Thoracic aorta (tissue), 2 donors: ENCODE measurements around the gene SLC25A17. TPM values are rescaled to one million over a fixed set of nuclear protein-coding genes. Genes with fewer than 3 reads are reported as not detected.

Experiments
- ATAC-seq: fragments of 150-250 bp; one replicate; pipeline ENCODE4 v1.8.0; 2017; ENCODE audit warnings: low read depth; ENCODE audit not compliant: insufficient number of reproducible peaks, low FRiP score
- DNase-seq: peaks from one replicate; pipeline ENCODE4 v3.0.0-alpha.2; 2020; ENCODE audit warnings: low spot score
- H3K27ac ChIP-seq, 2 donors: fragments of 200-600 bp; sonication (generic); 1 replicate in 1 of 2; 2 replicates in 1 of 2; pipeline ENCODE4 v1.5.1; 2016; ENCODE audit warnings: mild to moderate bottlenecking in 2 of 2, moderate library complexity in 2 of 2
- H3K27me3 ChIP-seq: fragments of 200-600 bp; sonication (generic); replicated peaks from 2 replicates; pipeline ENCODE4 v1.6.0; 2016; ENCODE audit warnings: mild to moderate bottlenecking; ENCODE audit not compliant: insufficient read depth
- H3K36me3 ChIP-seq: fragments of 200-600 bp; sonication (generic); one replicate; pipeline ENCODE4 v1.5.1; 2016
- H3K4me1 ChIP-seq, 2 donors: fragments of 200-600 bp; sonication (generic); 1 replicate in 1 of 2; 2 replicates in 1 of 2; pipeline versions ENCODE4 v1.5.1 to v1.6.0; 2016; ENCODE audit warnings: low read depth in 2 of 2, mild to moderate bottlenecking in 1 of 2; ENCODE audit not compliant: control insufficient read depth in 1 of 2
- H3K4me3 ChIP-seq: fragments of 200-600 bp; sonication (generic); 2 replicates; pipeline ENCODE4 v1.5.1; 2016; ENCODE audit warnings: mild to moderate bottlenecking
- H3K9me3 ChIP-seq: fragments of 200-600 bp; sonication (generic); 2 replicates; pipeline ENCODE4 v1.5.1; 2016
- total RNA-seq, 2 donors: library from RNA; depleted of rRNA; stranded (reverse); fragments of >200 nt; gene quantifications; one replicate each; pipeline versions ENCODE4 v1.1.0 to v1.2.3, GENCODE V29; 2016
- TF ChIP-seq, protein P1 (sequence below): fragments of 200-600 bp; sonication (generic); IDR thresholded peaks from one replicate; pipeline ENCODE4 v1.5.1; 2019; ENCODE audit warnings: antibody characterized with exemption

The SLC25A17 gene
- total RNA-seq, 2 donors from 2014 or later = 14.4 to 17.9 TPM

DNA sequence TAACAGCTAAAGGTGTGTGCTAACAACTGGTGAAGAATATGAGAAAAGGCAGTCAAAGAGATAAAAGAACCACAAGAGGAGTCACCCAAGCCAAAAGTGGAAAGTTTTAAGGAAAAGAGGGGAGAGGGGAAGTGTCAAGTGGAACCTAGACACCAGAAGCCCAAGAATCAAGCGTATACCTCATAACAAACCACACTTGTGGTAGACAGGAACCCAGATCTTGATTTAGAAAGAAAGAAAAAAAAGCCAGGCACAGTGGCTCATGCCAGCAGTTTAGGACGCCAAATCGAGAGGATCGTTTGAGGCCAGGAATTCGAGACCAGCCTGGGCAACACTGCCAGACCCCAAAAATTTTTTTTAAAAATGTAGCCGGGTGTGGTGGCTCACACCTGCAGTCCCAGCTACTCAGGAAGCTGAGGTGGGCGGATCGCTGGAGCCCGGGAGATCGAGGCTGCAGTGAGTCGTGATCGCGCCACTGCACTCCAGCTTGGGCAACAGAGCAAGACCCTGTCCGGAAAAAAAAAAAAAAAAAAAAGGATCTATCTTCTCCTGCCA lies 877 bp downstream of the SLC25A17 start:
- Histone ChIP-seq H3K27me3 (no peaks in the 10 kb centered on the region), H3K27ac (no peak overlapping the region), H3K4me3 (peak overlapping the region; percentile 99), H3K4me1 (peaks cover 20 to 29% of the 10 kb centered on the region in 2 donors), H3K9me3 (no peaks in the 10 kb centered on the region), H3K36me3 (no peaks in the 10 kb centered on the region)
- ATAC-seq = no peak
- TF ChIP-seq, protein P1, sequence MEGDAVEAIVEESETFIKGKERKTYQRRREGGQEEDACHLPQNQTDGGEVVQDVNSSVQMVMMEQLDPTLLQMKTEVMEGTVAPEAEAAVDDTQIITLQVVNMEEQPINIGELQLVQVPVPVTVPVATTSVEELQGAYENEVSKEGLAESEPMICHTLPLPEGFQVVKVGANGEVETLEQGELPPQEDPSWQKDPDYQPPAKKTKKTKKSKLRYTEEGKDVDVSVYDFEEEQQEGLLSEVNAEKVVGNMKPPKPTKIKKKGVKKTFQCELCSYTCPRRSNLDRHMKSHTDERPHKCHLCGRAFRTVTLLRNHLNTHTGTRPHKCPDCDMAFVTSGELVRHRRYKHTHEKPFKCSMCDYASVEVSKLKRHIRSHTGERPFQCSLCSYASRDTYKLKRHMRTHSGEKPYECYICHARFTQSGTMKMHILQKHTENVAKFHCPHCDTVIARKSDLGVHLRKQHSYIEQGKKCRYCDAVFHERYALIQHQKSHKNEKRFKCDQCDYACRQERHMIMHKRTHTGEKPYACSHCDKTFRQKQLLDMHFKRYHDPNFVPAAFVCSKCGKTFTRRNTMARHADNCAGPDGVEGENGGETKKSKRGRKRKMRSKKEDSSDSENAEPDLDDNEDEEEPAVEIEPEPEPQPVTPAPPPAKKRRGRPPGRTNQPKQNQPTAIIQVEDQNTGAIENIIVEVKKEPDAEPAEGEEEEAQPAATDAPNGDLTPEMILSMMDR = no peak
- no peak for DNase-seq

DNA sequence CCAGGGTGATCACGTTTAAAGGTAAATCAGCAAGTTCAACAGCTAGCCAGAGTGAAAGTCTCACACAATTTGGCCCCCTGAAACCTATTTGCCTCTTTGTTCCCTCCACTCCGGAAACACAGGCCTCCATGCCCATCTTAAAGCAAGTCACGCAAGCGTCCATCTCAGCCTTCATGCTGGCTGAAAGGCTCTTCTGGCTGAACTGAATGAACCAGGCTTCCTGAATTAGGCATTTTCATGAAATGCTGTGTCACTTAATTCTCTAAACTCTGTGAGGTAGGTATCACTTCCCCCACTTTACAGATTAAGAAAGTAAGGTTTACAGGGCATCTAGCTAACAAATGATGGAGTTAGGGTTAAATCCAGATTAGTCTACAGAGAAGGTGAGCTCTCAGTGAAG lies 1.4 kb downstream of the SLC25A17 start:
- TF ChIP-seq, protein P1 = no peak
- DNase-seq = no peak
- Histone ChIP-seq H3K36me3 (no peaks in the 10 kb centered on the region), H3K4me1 (peaks cover 20 to 29% of the 10 kb centered on the region in 2 donors), H3K27me3 (no peaks in the 10 kb centered on the region), H3K27ac (no peak overlapping the region), H3K4me3 (peak overlapping the region; percentile 99), H3K9me3 (no peaks in the 10 kb centered on the region)
- ATAC-seq = no peak

DNA sequence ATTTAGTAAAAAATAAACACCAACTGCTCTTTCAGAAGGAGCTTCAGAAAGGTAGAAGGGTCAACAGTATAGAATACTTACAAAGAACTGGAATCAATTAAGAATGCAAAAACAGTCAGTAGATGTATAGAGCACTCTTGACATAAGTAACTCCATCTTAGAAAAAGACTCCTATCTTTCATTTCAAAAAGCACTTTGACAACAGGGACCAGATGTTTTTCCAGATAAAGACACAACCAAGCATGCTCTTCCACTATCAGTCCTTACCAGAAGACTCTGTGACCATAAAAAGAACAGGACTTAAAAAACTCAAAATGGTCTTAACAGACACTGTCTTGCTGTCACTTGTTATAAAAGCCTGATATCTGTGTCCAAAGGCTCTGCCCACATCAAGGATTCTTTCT lies 5.2 kb downstream of the SLC25A17 start:
- no peaks in the 10 kb centered on the region for H3K9me3 ChIP-seq
- no peaks in the 10 kb centered on the region for H3K27me3 ChIP-seq
- H3K4me3 ChIP-seq = no peak overlapping the region
- H3K36me3 ChIP-seq = no peaks in the 10 kb centered on the region
- TF ChIP-seq, protein P1 = no peak
- ATAC-seq = no peak
- no peak for DNase-seq
- H3K27ac ChIP-seq = no peak overlapping the region
- peaks cover 13 to 20% of the 10 kb centered on the region in 2 donors for H3K4me1 ChIP-seq

DNA sequence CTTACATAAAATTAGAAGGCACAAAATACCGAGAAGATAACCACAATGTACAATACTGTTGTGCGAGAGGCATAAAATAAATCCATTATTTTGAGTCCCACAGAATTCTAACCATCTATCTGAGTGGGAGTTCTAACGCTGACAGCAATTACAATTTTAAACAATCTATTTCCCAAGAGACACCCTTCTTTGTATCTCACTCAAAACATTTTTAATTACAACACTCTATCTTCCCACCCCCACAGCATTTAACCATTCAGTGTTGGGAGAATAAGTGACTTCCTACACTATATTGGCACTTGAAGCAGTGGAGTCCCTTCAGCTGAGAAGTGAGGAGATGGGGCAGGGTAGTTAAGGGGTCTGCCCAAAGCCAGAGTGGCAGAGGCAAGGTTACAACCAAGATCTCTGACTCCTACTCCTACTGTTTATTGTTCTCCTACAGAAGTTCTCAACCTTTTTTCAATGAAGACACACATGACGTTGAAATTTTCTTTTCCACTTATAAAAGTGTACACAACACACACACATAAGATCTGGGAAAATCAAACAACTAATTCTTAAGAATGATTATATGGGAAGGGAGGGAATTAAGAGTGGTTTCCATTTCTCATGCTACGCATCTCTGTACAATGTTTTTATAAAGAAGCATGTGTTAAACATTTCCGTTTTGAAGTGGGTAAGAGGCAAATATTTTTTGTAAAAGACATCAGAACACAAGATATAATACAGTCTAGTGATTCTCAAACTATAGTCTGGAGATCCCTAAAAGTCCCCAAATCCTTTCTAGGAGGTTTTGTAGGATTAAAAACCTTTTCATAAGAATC lies 10.9 kb downstream of the SLC25A17 start:
- no peaks in the 10 kb centered on the region for H3K36me3 ChIP-seq
- no peaks in the 10 kb centered on the region for H3K4me1 ChIP-seq
- no peak for DNase-seq
- H3K9me3 ChIP-seq = no peaks in the 10 kb centered on the region
- no peak overlapping the region for H3K4me3 ChIP-seq
- no peaks in the 10 kb centered on the region for H3K27me3 ChIP-seq
- no peak overlapping the region for H3K27ac ChIP-seq
- no peak for ATAC-seq
- TF ChIP-seq, protein P1 = no peak

DNA sequence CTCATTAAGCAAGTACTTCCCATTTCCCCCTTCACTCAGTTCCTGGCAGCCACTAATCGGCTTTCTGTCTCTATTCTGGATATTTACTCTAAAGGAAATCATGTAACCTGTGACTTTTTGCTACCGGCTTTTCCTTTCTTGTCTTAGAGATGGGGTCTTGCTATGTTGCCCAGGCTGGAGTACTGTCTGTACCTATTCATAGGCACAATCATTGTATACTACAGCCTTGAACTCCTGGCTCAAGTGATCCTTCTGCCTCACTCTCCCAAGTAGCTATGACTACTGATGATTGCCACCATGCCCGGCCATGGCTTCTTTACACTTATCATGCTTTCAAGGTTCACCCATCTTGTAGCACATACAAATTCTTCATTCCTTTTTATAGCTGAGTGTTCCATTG lies 12.4 kb downstream of the SLC25A17 start:
- TF ChIP-seq, protein P1 = no peak

More for the DNA sequence above, 12.4 kb downstream of the SLC25A17 start:
- DNase-seq (no peak), ATAC-seq (no peak)
- no peak overlapping the region for H3K4me3 ChIP-seq
- no peaks in the 10 kb centered on the region for H3K4me1 ChIP-seq
- H3K36me3 ChIP-seq = no peaks in the 10 kb centered on the region
- H3K9me3 ChIP-seq = no peaks in the 10 kb centered on the region
- H3K27ac ChIP-seq = no peak overlapping the region
- H3K27me3 ChIP-seq = no peaks in the 10 kb centered on the region
